H1 (cell line): ENCODE results near the gene BTBD9. TPM values are rescaled to one million over a fixed set of nuclear protein-coding genes. Genes with fewer than 3 reads are reported as not detected.

Source experiments
- CTCF ChIA-PET: fragments of 300-600 bp; sonication (Branson Sonifier 250); formaldehyde crosslinking; loops from one replicate; lab custom pipeline; 2021; ENCODE audit not compliant: partially characterized antibody; lab: Charles Lee
- POLR2A ChIA-PET: fragments of 300-600 bp; sonication (Branson Sonifier 250); formaldehyde crosslinking; loops from one replicate; lab custom pipeline; 2021; ENCODE audit warnings: inconsistent platforms; ENCODE audit not compliant: partially characterized antibody; lab: Charles Lee
- DNase-seq, 2 experiments: peaks; one replicate each; pipeline versions ENCODE4 v3.0.0 to v3.0.0-alpha.2; 2010 to 2022; ENCODE audit warnings: low spot score in 2 of 2, low read depth in 1 of 2, mixed read lengths in 1 of 2
- FAIRE-seq: peaks from 2 replicates; lab custom pipeline; 2011; peaks lifted over from hg19 to GRCh38; lab: Jason Lieb, UNC
- H2AFZ ChIP-seq: 2 replicates; pipeline ENCODE4 v1.8.1; 2012; ENCODE audit warnings: low read length, inconsistent platforms
- H2AK5ac ChIP-seq: 2 replicates; pipeline ENCODE4 v1.6.1; 2013; ENCODE audit warnings: low read depth, low read length
- H2BK120ac ChIP-seq: replicated peaks from 2 replicates; pipeline ENCODE3; 2013; ENCODE audit warnings: low read depth, low read length, inconsistent platforms
- H2BK12ac ChIP-seq: 2 replicates; pipeline ENCODE4 v1.6.1; 2013; ENCODE audit warnings: low read depth, low read length
- H2BK15ac ChIP-seq: 2 replicates; pipeline ENCODE4 v1.6.1; 2013; ENCODE audit warnings: low read length
- H2BK20ac ChIP-seq: 2 replicates; pipeline ENCODE4 v1.6.1; 2013; ENCODE audit warnings: low read length
- H2BK5ac ChIP-seq: 2 replicates; pipeline ENCODE4 v1.6.1; 2013; ENCODE audit warnings: low read depth, low read length
- H3K14ac ChIP-seq: 2 replicates; pipeline ENCODE4 v1.6.1; 2013; ENCODE audit warnings: inconsistent platforms; ENCODE audit not compliant: insufficient read length
- H3K18ac ChIP-seq: 2 replicates; pipeline ENCODE4 v1.6.1; 2013; ENCODE audit warnings: low read length; ENCODE audit errors: extremely low read depth
- H3K23ac ChIP-seq: 2 replicates; pipeline ENCODE4 v1.6.1; 2013; ENCODE audit warnings: inconsistent platforms; ENCODE audit not compliant: insufficient read length
- H3K23me2 ChIP-seq: 2 replicates; pipeline ENCODE4 v1.6.1; 2013; ENCODE audit warnings: low read depth, low read length
- H3K27ac ChIP-seq: 2 replicates; pipeline ENCODE4 v1.6.1; 2011; ENCODE audit warnings: low read depth, low read length, inconsistent platforms
- H3K27me3 ChIP-seq, 4 experiments: replicated peaks in 1 of 4; 1 replicate in 1 of 4; 2 replicates in 3 of 4; pipeline versions ENCODE4 v1.6.1 to v1.8.1; 2011 to 2013; ENCODE audit warnings: low read length in 3 of 4, mild to moderate bottlenecking in 3 of 4, inconsistent platforms in 2 of 4, mixed read lengths in 2 of 4, moderate library complexity in 1 of 4; ENCODE audit not compliant: control insufficient read depth in 3 of 4, insufficient read depth in 3 of 4; ENCODE audit errors: extremely low read depth in 1 of 4
- H3K36me3 ChIP-seq, 4 experiments: 2 replicates each; pipeline versions ENCODE4 v1.6.1 to v1.8.1; 2011 to 2013; ENCODE audit warnings: mild to moderate bottlenecking in 4 of 4, low read length in 3 of 4, moderate library complexity in 2 of 4, control low read depth in 1 of 4, inconsistent platforms in 1 of 4; ENCODE audit not compliant: insufficient read depth in 4 of 4, control insufficient read depth in 2 of 4
- H3K4ac ChIP-seq: replicated peaks from 2 replicates; pipeline ENCODE3; 2013; ENCODE audit warnings: low read length, low read depth, mixed read lengths, inconsistent platforms; ENCODE audit not compliant: insufficient read length
- H3K4me1 ChIP-seq, 4 experiments: replicated peaks in 1 of 4; 1 replicate in 1 of 4; 2 replicates in 3 of 4; pipeline versions ENCODE4 v1.6.1 to v1.8.1; 2011 to 2013; ENCODE audit warnings: low read length in 3 of 4, inconsistent platforms in 2 of 4, mixed read lengths in 1 of 4; ENCODE audit not compliant: insufficient read depth in 4 of 4, control insufficient read depth in 3 of 4
- H3K4me2 ChIP-seq, 2 experiments: 2 replicates each; pipeline versions ENCODE4 v1.6.1 to v1.8.1; 2011 to 2013; ENCODE audit warnings: low read depth in 2 of 2, low read length in 2 of 2, control low read depth in 1 of 2, inconsistent platforms in 1 of 2, mild to moderate bottlenecking in 1 of 2; ENCODE audit not compliant: insufficient read depth in 1 of 2
- H3K4me3 ChIP-seq, 4 experiments: fragments of 200-600, 300-600 bp in 1 of 4; sonication (generic), shearing (Covaris generic), sonication (Bioruptor Twin) in 1 of 4; 2 replicates each; pipeline versions ENCODE4 v1.5.1 to v1.8.1; 2011 to 2016; ENCODE audit warnings: low read length in 4 of 4, low read depth in 3 of 4, control low read depth in 2 of 4, inconsistent platforms in 2 of 4, mild to moderate bottlenecking in 2 of 4, mixed read lengths in 1 of 4, moderate library complexity in 1 of 4; ENCODE audit not compliant: insufficient read depth in 2 of 4; ENCODE audit errors: extremely low read depth in 1 of 4
- H3K56ac ChIP-seq: replicated peaks from 2 replicates; pipeline ENCODE3; 2013; ENCODE audit warnings: low read depth, mild to moderate bottlenecking, mixed read lengths, low read length, inconsistent platforms; ENCODE audit not compliant: insufficient read length
- H3K79me1 ChIP-seq: 2 replicates; pipeline ENCODE4 v1.6.1; 2013; ENCODE audit warnings: low read depth, low read length, control low read depth
- H3K79me2 ChIP-seq, 2 experiments: 2 replicates each; pipeline versions ENCODE4 v1.6.1 to v1.8.1; 2012 to 2013; ENCODE audit warnings: low read length in 2 of 2, mild to moderate bottlenecking in 2 of 2, inconsistent platforms in 1 of 2; ENCODE audit not compliant: insufficient read depth in 2 of 2, control insufficient read depth in 1 of 2
- H3K9ac ChIP-seq, 4 experiments: replicated peaks in 1 of 4; 1 replicate in 1 of 4; 2 replicates in 3 of 4; pipeline versions ENCODE4 v1.6.1 to v1.8.1; 2011 to 2013; ENCODE audit warnings: low read depth in 3 of 4, low read length in 3 of 4, control low read depth in 2 of 4, mild to moderate bottlenecking in 2 of 4, moderate library complexity in 2 of 4, inconsistent platforms in 1 of 4; ENCODE audit errors: extremely low read depth in 1 of 4
- H3K9me3 ChIP-seq, 2 experiments: 2 replicates each; pipeline versions ENCODE4 v1.6.1 to v1.8.1; 2012 to 2013; ENCODE audit warnings: mild to moderate bottlenecking in 2 of 2, moderate library complexity in 2 of 2, control low read depth in 1 of 2, inconsistent platforms in 1 of 2, low read depth in 1 of 2, low read length in 1 of 2, mixed read lengths in 1 of 2; ENCODE audit not compliant: insufficient read depth in 2 of 2
- H4K20me1 ChIP-seq, 2 experiments: replicated peaks in 1 of 2; 2 replicates each; pipeline versions ENCODE3 to v1.8.1; 2011 to 2013; ENCODE audit warnings: inconsistent platforms in 2 of 2, low read length in 2 of 2, mild to moderate bottlenecking in 1 of 2; ENCODE audit not compliant: insufficient read depth in 2 of 2, control insufficient read depth in 1 of 2
- H4K5ac ChIP-seq: 2 replicates; pipeline ENCODE4 v1.6.1; 2013; ENCODE audit warnings: low read length, low read depth, mixed read lengths, inconsistent platforms; ENCODE audit not compliant: insufficient read length
- H4K8ac ChIP-seq: 2 replicates; pipeline ENCODE4 v1.8.0; 2013; ENCODE audit warnings: mild to moderate bottlenecking, moderate library complexity, low read length, inconsistent platforms; ENCODE audit not compliant: insufficient read depth; ENCODE audit errors: extremely low read depth
- H4K91ac ChIP-seq: replicated peaks from 2 replicates; pipeline ENCODE3; 2013; ENCODE audit warnings: low read length, mixed read lengths, inconsistent platforms; ENCODE audit not compliant: insufficient read length
- HDAC2 ChIP-seq, 2 experiments: fragments of 300-600 bp in 1 of 2; sonication (generic) in 1 of 2; IDR thresholded peaks; 2 replicates each; pipeline ENCODE4 v1.6.1; 2011 to 2012; ENCODE audit warnings: low read depth in 2 of 2, low read length in 2 of 2, mild to moderate bottlenecking in 2 of 2, moderate library complexity in 2 of 2, borderline replicate concordance in 1 of 2, inconsistent platforms in 1 of 2
- HDAC6 ChIP-seq: IDR thresholded peaks from one replicate; pipeline ENCODE4 v1.7.1; 2012; ENCODE audit warnings: low read depth, mild to moderate bottlenecking, inconsistent platforms, low read length, moderate library complexity
- WGBS, 2 experiments: shearing (Covaris generic) in 1 of 2; methylation state at CpG; one replicate each; pipeline versions ENCODE4 v1.1.6 to v1.1.7; 2013 to 2015; ENCODE audit warnings: low lambda C conversion rate in 2 of 2, mixed read lengths in 2 of 2, inconsistent platforms in 1 of 2, low coverage in 1 of 2, missing lambda C conversion rate in 1 of 2; ENCODE audit not compliant: insufficient replicate concordance in 2 of 2, insufficient coverage in 1 of 2, insufficient read length in 1 of 2; ENCODE audit errors: extremely low coverage in 1 of 2, missing lambda C conversion rate in 1 of 2; 5-methylcytosine and 5-hydroxymethylcytosine counted together
- polyA plus RNA-seq, 7 experiments: library from polyadenylated mRNA; depleted of rRNA in 3 of 7; stranded (reverse) in 5 of 7; unstranded in 2 of 7; fragments of >200 nt in 5 of 7; fragments of 200-250 nt in 2 of 7; gene quantifications; 1 replicate in 5 of 7; 2 replicates in 1 of 7; 4 replicates in 1 of 7; pipeline versions ENCODE4 v1.2.1 to v1.2.3, GENCODE V29; 2011 to 2013; ENCODE audit warnings: missing spikeins in 2 of 7, mixed read lengths in 2 of 7
- total RNA-seq: library from RNA; stranded (reverse); fragmentation: NEBNext Ultra II Directional; extraction: Animal tissue kit (Norgen Biotek cat#: 25700); gene quantifications from 2 replicates; pipeline ENCODE4 v1.2.1, GENCODE V29; 2021

The BTBD9 gene
- total and polyA plus RNA-seq, 2 of the 8 experiments (the other 6 are each of a cell fraction or from before 2014, with no cell fraction given): 0.92 to 4.1 TPM

GRCh38 chr6:38322138-38322537 lies 317.6 kb downstream of the BTBD9 start:
- no peak overlapping the region for H2BK120ac ChIP-seq
- H3K4ac ChIP-seq: no peak overlapping the region
- H3K36me3 ChIP-seq: no peaks in the 10 kb centered on the region
- TF ChIP-seq HDAC6 (no peak), HDAC2 (IDR thresholded peaks at IDR 0.05; ENCODE audit: borderline replicate concordance in 1 of 2, low read depth in 2 of 2, low read length in 2 of 2) (no peak)
- TF ChIP-seq, all 59 proteins: peak for 0
- no peaks in the 10 kb centered on the region for H3K9me3 ChIP-seq
- H3K4me3 ChIP-seq: no peak overlapping the region
- H2AK5ac ChIP-seq: no peak overlapping the region
- no peak overlapping the region for H4K91ac ChIP-seq
- WGBS, 2 experiments: 84% methylated on average over 2 of the region's 2 CpGs; no CpG with 5 or more reads in 1 of the 2 experiments
- no peak for FAIRE-seq
- no peak overlapping the region for H4K8ac ChIP-seq
- H3K56ac ChIP-seq: no peak overlapping the region
- peaks cover 0 to 5% (median 0%) of the 10 kb centered on the region in 4 experiments; a peak in 3 of 7 replicates for H3K4me1 ChIP-seq
- ChIA-PET CTCF (no interaction called here), POLR2A (no interaction called here)
- no peak overlapping the region for H2AFZ ChIP-seq
- H3K79me2 ChIP-seq: no peaks in the 10 kb centered on the region
- H3K27me3 ChIP-seq: no peaks in the 10 kb centered on the region
- no peak overlapping the region for H4K5ac ChIP-seq
- no peak overlapping the region for H2BK15ac ChIP-seq
- H3K9ac ChIP-seq: 0 out of 7 replicates have a peak overlapping the region, but pooled peaks of 1 of the 4 experiments have one; percentile 29
- no peak overlapping the region for H2BK5ac ChIP-seq
- no peaks in the 10 kb centered on the region for H4K20me1 ChIP-seq
- H3K79me1 ChIP-seq: no peaks in the 10 kb centered on the region
- H3K27ac ChIP-seq: no peak overlapping the region
- H3K4me2 ChIP-seq: no peak overlapping the region
- no peak overlapping the region for H3K23ac ChIP-seq
- no peak overlapping the region for H3K14ac ChIP-seq
- H2BK20ac ChIP-seq: no peak overlapping the region
- no peak for DNase-seq
- H2BK12ac ChIP-seq: no peak overlapping the region
- no peak overlapping the region for H3K18ac ChIP-seq
- H3K23me2 ChIP-seq: no peaks in the 10 kb centered on the region
